ENCODE measurements around the gene GDF11.

GDF11 gene

GRCh38 chr12:55771736-55772135 lies 28.8 kb downstream of the GDF11 start:
- no peaks in the 10 kb centered on the region for H3K9me3 ChIP-seq (ENCODE audit: control insufficient read depth, insufficient read depth, low read length)

GRCh38 chr12:55777856-55778255 lies 34.9 kb downstream of the GDF11 start:
- Histone ChIP-seq H4K20me1 (ENCODE audit: control insufficient read depth, insufficient read depth, low read depth, low read length) (peaks cover 3% of the 10 kb centered on the region; the same call in 1 of the 2 replicates), H3K9me2 (replicated peaks; ENCODE audit: control insufficient read depth, low read length) (no peaks in the 10 kb centered on the region), H3K4me3 (ENCODE audit: low read length) (no peak overlapping the region), H3K79me2 (ENCODE audit: control insufficient read depth, low read length) (peaks cover 12% of the 10 kb centered on the region), H3F3A (ENCODE audit: control insufficient read depth, insufficient read depth) (peaks cover 6% of the 10 kb centered on the region; the same call in 1 of the 2 replicates), H3K36me3 (ENCODE audit: control insufficient read depth, low read length) (peaks cover 79% of the 10 kb centered on the region), H3K4me2 (ENCODE audit: low read length) (no peak overlapping the region), H3K27me3 (ENCODE audit: control insufficient read depth, low read length) (no peaks in the 10 kb centered on the region), H3K9me3 (ENCODE audit: control insufficient read depth, insufficient read depth, low read length) (no peaks in the 10 kb centered on the region), H3K27ac (ENCODE audit: low read depth, low read length) (no peak overlapping the region), H3K4me1 (ENCODE audit: control insufficient read depth, low read length) (peaks cover 3% of the 10 kb centered on the region; the same call in 1 of the 2 replicates)
- TF ChIP-seq EZH2phosphoT487 (IDR thresholded peaks at IDR 0.05; ENCODE audit: borderline replicate concordance, low read length) (no peak), CTCF (IDR thresholded peaks at IDR 0.05; ENCODE audit: low read depth, low read length, poor library complexity, severe bottlenecking) (no peak)

More at GRCh38 chr12:55771736-55772135, 28.8 kb downstream of the GDF11 start:
- Histone ChIP-seq H3K79me2 (ENCODE audit: control insufficient read depth, low read length) (peaks cover 18% of the 10 kb centered on the region), H3K36me3 (ENCODE audit: control insufficient read depth, low read length) (peaks cover 63% of the 10 kb centered on the region), H3F3A (ENCODE audit: control insufficient read depth, insufficient read depth) (peaks cover 1% of the 10 kb centered on the region; the same call in 1 of the 2 replicates), H3K27me3 (ENCODE audit: control insufficient read depth, low read length) (no peaks in the 10 kb centered on the region), H3K4me3 (ENCODE audit: low read length) (no peak overlapping the region), H3K9me2 (replicated peaks; ENCODE audit: control insufficient read depth, low read length) (no peaks in the 10 kb centered on the region), H3K27ac (ENCODE audit: low read depth, low read length) (no peak overlapping the region), H3K4me2 (ENCODE audit: low read length) (no peak overlapping the region), H4K20me1 (ENCODE audit: control insufficient read depth, insufficient read depth, low read depth, low read length) (peaks cover under 1% of the 10 kb centered on the region; the same call in 1 of the 2 replicates), H3K4me1 (ENCODE audit: control insufficient read depth, low read length) (no peaks in the 10 kb centered on the region)
- TF ChIP-seq EZH2phosphoT487 (IDR thresholded peaks at IDR 0.05; ENCODE audit: borderline replicate concordance, low read length) (no peak), CTCF (IDR thresholded peaks at IDR 0.05; ENCODE audit: low read depth, low read length, poor library complexity, severe bottlenecking) (no peak)

GRCh38 chr12:55780685-55781084 lies 37.8 kb downstream of the GDF11 start:
- Histone ChIP-seq H3K27me3 (ENCODE audit: control insufficient read depth, low read length) (no peaks in the 10 kb centered on the region), H3F3A (ENCODE audit: control insufficient read depth, insufficient read depth) (peaks cover 6% of the 10 kb centered on the region), H3K4me1 (ENCODE audit: control insufficient read depth, low read length) (peaks cover 3% of the 10 kb centered on the region; the same call in 1 of the 2 replicates), H3K36me3 (ENCODE audit: control insufficient read depth, low read length) (peaks cover 92% of the 10 kb centered on the region), H3K9me2 (replicated peaks; ENCODE audit: control insufficient read depth, low read length) (no peaks in the 10 kb centered on the region), H3K27ac (ENCODE audit: low read depth, low read length) (no peak overlapping the region), H4K20me1 (ENCODE audit: control insufficient read depth, insufficient read depth, low read depth, low read length) (peaks cover 3% of the 10 kb centered on the region; the same call in 1 of the 2 replicates), H3K9me3 (ENCODE audit: control insufficient read depth, insufficient read depth, low read length) (no peaks in the 10 kb centered on the region), H3K4me3 (ENCODE audit: low read length) (no peak overlapping the region), H3K4me2 (ENCODE audit: low read length) (no peak overlapping the region), H3K79me2 (ENCODE audit: control insufficient read depth, low read length) (peaks cover 7% of the 10 kb centered on the region)
- TF ChIP-seq CTCF (IDR thresholded peaks at IDR 0.05; ENCODE audit: low read depth, low read length, poor library complexity, severe bottlenecking): no peak
- TF ChIP-seq EZH2phosphoT487 (IDR thresholded peaks at IDR 0.05; ENCODE audit: borderline replicate concordance, low read length): no peak

Data from DOHH2 (cell line).